Fibroblast of skin of back (primary cell): ENCODE measurements around the gene PDCD1.
"Not testable (repeated sequence)": the region's sequence is repeated elsewhere in the genome, so short reads cannot be mapped to it uniquely, and the experiment has no call there.

Experiments
- DNase-seq: peaks from one replicate; pipeline ENCODE4 v3.0.0-alpha.2; 2013

PDCD1 gene

DNA sequence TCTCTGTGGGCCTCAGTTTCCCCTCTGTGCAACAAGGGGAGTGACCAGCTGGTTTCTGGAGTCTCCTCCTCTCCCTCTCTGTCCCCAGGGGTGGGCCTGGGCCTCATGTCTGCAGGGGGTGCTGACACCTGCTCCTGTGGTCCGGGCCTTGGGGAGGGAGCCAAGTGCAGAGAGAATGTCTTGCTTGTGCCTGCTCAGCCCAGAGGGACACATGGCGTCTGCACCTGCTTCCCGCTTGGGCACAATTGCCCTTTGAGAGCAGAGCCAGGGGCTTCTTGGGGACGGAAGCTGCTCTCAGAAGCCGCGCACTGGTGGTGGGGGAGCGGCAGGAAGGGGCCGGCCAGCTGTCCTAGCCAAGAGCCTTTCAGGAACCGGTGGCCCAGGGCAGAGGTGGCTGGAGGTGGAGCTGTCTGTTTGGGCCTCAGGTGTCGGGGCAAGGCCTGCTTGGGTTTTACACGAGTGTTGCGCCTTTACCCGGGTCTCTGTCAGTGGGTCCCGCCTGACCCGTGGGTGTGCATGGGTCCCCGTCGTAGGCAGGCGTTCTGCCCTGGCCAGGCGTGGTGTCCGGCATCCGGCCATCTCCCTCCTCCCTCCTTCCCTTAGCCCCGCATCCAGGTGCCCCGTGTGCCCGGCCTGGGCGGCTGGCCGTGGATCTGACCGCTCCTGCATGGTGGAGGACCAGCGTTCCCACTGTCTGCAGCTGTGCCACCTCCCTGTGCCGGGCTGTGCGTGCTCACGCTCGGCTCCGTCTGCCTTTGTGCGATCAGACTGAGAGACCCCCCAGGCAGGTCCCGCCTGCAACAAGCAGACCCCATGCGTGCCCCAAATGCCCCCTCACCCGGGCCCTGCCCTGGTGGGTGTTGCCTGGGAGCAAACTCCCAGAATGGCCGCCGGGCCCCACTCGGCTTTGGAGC lies 45.7 kb downstream of the PDCD1 start:
- DNase-seq, result no peak

DNA sequence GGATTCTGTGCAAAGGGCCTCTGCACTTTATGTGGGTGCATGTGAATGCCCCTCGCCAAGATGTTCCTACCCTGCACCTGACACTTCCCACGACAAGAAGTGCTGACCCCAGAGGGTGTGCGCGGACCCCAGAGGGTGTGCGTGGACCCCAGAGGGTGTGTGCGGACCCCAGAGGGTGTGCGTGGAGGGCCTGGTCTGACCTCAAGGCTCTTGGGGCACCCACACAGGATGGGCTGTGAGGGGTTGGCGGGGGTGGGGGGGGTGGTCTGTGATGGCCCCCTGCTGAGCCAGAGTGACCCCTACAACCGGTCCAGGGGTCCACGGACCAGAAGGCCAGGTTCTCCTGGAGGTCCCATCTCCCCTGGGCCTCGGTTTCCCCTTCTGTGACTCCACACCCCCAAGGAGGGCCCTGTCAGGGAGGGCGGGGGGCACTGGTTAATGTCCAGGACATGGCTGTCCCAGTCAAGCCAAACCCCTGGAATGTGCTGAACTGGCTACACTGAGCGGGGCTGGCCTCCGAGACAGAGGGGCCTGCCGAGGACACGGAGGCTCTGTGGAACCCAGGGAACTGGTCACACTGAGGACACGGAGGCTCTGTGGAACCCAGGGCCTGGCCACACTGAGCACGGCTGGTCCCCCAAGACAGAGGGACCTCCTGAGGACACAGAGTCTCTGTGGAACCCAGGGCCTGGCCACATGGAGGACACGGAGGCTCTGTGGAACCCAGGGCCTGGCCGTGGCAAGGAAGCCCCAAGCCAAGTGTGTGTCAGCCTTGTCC lies 46.6 kb downstream of the PDCD1 start:
- no peak for DNase-seq

DNA sequence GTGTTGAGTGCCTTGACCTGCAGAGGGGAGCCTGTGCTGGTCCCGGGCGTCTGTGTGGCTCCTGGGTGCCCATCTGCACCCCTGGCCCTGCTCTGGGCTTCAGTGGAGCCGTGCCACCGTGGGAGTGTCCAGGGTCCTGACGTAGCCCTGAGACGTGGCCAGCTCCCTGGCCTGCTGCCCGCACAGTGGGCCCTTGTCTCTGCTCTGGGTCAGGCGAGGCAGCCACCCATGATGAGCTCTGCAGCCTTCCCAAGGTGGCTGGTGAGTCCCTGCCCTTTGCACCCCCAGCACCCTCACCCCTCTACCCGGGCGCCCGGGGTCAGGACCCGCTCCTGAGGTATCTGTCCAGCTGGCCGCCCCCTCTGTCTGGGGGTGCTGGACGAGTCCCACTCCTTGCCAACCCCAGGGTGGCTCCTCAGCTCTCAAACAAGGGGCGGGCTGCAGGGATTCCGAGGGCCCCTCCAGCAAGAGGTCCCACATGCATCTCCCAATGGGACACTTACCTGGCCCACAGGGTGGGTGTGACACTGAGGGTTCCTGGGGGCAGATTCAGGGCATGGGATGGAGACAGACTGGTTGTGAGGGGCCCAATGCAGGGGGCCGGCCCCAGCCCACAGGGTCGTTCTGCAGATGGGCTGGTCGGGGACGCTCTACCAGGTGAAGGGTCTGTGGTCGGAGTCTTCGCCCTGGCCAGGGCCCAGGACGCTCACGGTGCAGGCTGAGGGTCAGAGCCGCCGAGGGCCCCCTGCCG lies 47.3 kb downstream of the PDCD1 start:
- no peak for DNase-seq

DNA sequence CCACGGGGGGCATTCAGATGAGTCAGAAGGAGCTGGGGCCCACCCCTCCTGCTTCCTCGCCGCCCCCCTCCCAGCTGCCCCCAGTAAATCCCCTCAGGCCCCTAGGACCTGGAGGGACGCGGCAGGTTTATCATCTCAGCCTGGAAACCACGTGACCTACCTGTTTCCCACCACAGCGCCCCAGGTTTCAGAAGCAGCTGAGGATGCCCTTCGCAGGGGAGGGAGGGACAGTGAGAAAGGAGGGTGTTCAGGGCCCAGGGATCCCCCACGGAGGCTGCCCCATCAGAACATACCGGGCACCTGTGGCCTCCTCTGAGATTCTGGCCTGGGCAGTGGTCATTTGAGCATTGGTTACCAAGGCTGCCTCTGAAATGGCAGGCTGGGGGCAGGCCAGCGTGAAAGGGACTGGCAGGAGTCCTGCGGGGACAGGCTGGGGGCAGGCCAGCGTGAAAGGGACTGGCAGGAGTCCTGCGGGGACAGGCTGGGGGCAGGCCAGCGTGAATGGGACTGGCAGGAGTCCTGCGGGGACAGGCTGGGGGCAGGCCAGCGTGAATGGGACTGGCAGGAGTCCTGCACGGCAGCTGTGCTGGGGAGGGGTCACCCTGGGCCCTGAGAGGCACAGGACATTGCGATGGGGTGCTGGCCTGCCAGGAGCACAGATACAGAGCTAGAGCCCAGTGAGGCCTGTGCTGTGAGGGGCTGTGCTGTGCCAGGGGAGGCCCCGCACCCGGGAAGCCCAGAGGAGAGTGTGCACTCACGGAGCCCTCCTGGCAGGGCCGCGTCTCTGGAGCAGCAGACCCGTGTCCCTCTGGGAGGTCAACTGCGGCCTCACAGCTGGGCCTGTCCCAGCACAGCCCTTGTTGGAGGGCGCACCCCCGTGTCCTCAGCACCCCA lies 48.1 kb downstream of the PDCD1 start:
- DNase-seq, result no peak

DNA sequence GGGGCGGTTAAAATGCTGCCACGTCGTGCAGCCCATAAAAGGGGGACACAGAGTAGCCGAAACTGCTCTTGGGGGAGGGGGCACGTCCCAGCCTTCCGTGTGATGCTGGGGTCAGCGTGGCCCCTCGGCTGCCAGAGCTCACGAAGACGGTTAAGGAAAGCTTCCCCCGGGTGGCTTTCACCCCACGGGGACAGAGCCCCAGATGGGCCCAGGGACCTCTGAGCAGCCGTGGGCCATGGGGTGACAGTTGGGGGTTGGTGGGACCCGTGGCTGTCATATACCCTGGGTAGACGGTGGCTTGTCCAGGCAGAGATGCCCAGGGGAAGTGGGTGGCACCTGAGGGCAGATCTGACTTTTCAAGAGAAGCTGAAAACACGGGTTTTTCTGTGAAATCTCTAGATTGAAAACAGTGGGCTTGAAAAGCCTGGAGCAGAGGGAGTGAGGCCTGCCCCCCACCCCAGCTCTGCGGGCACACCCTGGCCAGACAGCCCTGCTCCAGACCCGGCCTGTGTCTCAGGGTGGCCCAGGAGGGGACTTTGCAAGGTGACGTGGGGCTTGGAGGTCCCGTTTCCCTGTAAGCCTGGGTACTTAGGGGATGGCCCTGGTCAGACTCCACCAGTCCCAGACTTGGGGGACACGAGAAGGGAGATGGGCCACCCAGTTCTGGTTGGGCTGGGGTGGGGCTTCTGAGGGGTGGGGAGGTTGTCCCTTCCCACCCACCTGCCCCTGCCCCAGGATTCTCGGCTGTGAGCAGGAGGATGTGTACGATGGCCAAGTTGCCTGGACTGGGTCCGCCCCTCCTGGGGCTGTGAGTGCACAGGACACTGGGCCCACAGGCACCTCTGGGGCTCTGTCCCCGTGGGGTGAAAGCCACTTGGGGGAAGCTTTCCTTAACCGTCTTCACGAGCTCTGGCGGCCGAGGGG lies 49.0 kb downstream of the PDCD1 start:
- no peak for DNase-seq

DNA sequence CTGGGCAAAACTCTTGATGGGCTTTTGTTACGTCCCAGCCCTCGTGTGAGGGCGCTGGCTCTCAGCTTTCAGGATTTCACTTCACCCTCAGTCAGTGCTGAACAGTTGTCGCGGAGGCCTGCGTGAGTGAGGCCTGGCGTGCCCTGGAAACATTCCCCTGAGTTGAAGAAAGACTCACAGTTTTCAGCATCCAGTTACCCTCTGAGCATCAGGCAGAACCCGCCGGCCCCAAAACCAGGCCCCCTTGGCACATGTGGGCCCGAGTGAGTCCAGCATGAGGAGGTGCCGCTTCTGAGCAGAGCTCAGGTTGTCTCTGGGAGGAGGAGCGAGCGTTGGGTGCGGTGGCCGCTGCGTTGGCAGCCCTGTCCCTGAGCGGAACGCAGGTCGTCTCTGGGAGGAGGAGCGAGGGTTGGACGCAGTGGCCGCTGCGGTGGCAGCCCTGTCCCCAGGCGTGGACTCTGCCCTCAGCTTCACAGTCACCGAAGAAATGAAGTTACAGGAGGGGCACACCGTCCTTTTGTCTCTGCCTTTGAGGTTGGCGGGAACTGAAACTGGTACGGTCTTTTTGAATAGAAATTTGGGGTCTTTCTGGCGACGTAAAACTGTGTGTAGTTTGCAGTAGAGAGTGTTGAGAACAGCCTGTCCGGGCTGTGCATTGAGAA lies 49.8 kb downstream of the PDCD1 start, which contains the start of gene NEU4:
TSS of gene NEU4 (plus strand) at position 473 of the 662 bp plus-strand sequence. CDS start 5,292 bp downstream, outside the sequence.
- DNase-seq, result no peak

DNA sequence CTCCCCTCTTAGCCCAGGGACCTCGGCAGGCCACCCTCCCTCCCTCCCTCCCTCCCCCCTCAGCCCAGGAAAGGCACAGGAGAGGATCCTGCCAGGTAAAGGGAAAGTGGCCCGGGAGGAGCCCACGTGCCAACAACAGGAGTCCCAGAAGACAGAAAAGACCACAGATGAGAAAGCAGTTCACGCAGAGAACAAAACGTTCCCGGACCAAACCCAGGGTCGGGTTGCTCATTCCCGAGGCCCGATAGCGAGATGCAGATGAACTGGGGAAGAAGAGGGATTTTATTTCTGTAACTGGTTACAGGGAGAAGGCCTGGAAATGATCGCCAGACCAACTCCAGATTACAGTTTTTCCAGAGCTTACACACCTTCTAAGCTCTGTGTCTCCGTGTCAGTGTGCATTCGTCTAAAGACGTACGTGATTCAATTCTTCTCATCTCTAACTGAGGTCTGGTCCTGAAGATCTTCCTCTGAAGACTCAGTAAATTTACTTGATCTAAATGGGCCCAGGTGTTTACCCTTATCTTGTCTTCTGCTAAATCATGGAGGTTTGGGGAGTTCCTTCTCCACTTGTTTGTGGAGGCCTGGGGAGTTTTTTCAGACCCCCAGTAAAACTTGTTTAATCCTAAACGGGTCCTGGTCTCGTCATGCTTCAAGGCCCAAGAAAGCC lies 50.5 kb downstream of the PDCD1 start:
- no peak for DNase-seq

DNA sequence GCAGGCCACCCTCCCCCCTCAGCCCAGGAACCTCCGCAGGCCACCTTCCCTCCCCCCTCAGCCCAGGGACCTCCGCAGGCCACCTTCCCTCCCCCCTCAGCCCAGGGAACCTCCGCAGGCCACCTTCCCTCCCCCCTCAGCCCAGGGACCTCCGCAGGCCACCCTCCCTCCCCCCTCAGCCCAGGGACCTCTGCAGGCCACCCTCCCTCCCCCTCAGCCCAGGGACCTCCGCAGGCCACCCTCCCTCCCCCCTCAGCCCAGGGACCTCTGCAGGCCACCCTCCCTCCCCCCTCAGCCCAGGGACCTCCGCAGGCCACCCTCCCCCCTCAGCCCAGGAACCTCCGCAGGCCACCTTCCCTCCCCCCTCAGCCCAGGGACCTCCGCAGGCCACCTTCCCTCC lies 52.5 kb downstream of the PDCD1 start:
- not testable (repeated sequence) for DNase-seq

DNA sequence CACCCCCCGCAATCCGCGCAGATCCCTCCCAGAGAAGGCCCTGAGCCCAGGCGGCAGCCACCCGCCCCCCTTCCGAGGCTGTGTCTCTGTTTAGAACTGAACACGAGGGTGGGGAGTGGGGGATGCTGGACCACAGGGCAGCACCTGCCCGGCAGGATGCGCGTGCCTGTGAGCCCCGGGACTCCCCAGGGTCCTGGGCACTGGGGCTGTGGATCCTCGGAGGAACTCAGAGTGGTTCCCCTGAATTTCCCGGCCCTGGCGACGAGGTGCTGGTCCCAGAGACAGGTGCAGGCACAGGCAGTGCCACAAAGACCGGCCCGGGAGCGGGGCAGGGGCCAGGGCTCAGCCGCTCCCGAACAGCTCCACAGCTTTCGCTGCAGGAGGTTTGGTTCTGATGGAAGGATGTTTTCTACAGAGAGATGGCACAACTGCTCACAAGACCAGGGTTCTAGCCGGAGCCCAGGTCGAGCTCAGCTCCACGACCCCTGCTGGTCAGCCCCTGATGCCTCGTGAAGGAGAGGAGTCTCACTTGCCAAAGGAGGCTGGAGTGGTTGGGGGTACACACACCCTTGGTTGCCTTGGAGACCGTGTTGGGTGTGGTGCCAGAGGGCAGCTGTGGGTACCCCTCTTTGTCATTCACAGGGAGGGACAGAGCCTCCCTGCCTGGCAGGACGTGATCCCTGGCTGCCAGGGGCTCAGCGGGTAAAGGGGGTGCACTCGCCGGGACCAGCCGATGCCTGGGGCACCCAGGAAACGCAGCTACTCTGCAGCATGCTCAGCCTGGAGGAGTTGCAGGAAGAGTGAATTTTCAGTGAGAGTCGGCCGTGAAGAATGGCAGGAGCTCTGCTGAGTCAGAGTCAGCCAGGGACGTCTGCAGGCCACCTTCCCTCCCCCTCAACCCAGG lies 54.1 kb downstream of the PDCD1 start:
- DNase-seq, result peak; percentile 42

DNA sequence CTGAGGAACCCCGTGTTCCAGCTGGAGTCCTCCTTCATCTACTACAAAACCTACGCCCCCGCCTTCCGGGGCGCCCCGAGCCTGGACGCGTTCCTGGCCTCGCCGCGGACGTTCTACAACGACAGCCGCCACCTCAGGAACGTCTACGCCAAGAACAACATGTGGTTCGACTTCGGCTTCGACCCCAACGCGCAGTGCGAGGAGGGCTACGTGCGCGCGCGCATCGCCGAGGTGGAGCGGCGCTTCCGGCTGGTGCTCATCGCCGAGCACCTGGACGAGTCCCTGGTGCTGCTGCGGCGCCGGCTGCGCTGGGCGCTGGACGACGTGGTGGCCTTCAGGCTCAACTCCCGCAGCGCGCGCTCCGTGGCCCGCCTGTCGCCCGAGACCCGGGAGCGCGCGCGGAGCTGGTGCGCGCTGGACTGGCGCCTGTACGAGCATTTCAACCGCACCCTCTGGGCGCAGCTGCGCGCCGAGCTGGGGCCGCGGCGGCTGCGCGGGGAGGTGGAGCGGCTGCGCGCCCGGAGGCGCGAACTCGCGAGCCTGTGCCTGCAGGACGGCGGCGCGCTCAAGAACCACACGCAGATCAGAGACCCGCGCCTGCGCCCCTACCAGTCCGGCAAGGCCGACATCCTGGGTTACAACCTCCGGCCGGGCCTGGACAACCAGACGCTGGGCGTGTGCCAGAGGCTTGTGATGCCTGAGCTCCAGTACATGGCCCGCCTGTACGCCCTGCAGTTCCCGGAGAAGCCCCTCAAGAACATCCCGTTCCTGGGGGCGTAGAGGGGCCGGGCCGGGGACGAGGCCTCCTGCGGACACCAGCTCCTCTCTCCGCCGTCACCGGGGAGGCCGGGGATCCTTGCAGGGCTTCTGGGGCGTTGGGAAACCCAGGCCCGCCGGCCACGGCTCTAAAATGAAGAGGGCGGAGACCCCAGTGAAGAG lies 55.0 kb downstream of the PDCD1 start:
- DNase-seq, result peak; percentile 33

DNA sequence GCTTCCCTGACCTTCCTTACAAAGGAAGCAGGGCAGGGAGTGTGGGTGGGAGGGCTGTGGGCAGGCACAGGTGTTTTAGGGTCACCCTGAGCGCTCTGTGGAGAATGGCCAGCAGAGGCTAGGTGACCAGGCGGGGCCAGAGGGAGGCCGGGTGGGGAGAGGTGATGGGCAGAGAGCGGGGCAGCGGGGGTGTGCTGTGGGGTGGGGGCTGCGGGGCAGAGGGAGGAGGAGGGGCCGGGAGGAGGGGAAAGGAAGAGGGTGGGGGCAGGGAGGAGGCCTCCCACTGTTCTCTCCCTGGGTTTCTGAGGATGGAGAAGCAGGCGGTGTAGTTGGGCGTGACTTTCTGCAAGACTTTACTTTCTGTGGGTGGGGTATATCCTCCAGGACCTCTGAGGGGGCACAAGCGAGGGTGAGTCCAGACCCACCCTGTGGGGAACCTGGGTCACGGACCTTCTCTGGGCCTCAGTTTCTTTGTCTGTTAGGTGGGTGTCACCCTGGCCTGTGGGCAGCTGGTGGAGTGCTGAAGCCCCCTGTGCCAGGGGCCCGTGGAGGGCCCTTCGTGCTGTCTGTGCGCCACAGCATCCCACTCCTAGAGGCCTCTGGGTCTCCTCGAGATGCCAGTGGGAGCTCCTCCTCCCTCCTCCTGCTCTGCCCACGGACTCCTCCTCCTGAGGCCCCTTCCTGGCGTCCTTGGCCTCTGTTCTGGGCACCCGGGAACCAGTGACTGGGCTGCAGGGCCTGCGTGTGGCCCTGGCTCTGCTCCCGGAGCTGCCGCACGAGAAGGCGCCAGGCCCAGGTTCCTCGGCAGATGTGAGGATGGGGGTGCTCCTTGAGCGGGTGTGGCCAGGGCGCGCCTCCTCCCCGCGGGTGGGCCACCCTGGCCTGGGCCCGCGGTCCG lies 56.0 kb downstream of the PDCD1 start:
- DNase-seq, result no peak

DNA sequence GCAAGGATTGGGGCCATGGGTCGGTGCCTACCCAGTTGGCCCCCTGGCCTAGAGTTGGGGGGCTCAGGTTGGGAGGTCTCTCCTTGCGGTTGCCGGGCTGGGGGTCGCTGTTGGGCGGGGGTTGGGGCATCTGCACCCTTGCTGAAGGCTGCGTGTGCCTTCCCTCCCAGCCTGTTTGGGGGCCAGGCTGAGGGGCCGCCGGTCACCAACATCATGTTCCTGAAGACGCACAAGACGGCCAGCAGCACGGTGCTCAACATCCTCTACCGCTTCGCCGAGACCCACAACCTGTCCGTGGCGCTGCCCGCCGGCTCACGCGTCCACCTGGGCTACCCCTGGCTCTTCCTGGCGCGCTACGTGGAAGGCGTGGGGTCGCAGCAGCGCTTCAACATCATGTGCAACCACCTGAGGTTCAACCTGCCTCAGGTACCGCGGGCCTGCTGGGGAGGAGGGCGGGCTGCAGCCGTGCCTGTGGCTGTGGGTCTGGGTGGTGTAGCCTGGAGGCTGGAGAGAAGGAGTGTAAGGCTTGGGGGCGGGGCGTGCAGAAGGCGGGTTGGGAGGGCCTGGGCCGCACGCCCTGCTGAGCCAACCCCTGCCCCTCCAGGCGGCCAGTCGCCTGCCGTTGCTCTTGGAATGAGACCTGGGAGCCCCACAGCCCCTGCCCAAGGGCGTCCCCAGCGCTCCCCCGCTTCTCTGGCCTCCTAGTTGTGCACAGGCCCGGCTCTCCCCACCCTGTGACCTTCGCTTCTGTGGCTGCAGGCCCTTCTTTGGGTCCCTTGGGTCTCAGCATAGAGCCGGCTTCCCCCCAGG lies 56.9 kb downstream of the PDCD1 start:
- no peak for DNase-seq

DNA sequence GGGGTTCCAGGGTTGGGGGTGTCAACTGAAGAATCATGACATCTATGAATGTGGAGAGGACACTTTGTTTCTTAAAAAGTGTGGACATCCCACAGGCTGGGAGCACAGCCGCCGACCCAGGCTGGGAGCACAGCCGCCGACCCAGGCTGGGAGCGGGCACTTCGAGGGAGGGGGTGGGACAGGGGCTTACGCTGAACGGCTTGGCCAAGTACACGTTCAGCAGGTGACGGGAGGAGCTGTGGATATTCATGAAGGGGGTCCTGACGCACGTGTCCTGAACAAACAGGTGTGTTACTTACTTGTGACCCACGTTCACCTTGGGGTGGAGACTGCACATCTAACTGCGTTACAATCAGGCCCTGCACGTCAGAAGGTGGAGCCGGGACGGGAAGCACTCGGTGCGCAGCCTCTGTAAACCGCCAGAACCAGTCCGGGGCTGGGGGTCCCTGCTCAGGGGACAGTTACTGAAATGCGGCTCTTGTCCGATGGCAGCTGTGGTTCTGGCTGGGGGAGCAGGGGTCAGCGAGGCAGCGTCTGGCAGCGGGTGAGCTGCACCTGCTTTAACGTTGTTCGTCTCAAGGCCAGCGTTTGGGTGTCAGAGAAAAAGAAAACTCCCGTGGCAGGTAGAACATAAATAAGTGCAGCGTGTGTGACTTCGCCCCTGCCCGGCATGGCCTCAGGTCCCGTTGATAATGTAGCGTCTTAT lies 58.3 kb downstream of the PDCD1 start:
- not testable (repeated sequence) for DNase-seq
